GM12875 (cell line): Measurements from ENCODE around the gene NCAPH2.

Experiments
- H3K4me3 ChIP-seq: one replicate; pipeline ENCODE4 v1.5.1; 2011; ENCODE audit warnings: low read depth, low read length, control low read depth
- CTCF ChIP-seq: IDR thresholded peaks from 2 replicates; pipeline ENCODE4 v1.5.1; 2011; ENCODE audit warnings: low read depth, mild to moderate bottlenecking, control low read depth, inconsistent platforms, low read length, moderate library complexity, borderline replicate concordance; ENCODE audit not compliant: insufficient read depth

Gene NCAPH2

GRCh38 chr22:50487290-50488005 is 20.6 kb upstream of the NCAPH2 start:
- peak overlapping the region; percentile 7 for H3K4me3 ChIP-seq

GRCh38 chr22:50488006-50488677 is 19.9 kb upstream of the NCAPH2 start:
- TF ChIP-seq CTCF = no peak
- no peak overlapping the region for H3K4me3 ChIP-seq

More at GRCh38 chr22:50487290-50488005, 20.6 kb upstream of the NCAPH2 start:
- no peak for TF ChIP-seq CTCF

DNA sequence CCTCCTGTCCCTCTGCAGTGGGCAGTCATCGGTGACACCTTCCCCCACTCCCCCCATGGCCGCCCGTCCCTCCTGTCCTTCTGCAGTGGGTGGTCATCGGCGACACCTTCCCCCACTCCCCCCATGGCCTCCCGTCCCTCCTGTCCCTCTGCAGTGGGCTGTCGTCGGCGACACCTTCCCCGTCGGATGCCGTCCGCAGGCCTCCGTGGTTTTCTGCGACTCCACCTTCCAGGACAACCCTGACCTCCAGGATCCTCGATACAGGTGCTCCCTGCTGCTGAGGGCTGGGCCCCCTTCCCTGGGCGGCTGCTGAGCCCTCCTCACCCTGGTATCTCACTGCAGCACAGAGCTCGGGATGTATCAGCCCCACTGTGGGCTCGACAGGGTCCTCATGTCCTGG is 19.1 kb upstream of the NCAPH2 start:
- no peak for TF ChIP-seq CTCF
- no peak overlapping the region for H3K4me3 ChIP-seq

DNA sequence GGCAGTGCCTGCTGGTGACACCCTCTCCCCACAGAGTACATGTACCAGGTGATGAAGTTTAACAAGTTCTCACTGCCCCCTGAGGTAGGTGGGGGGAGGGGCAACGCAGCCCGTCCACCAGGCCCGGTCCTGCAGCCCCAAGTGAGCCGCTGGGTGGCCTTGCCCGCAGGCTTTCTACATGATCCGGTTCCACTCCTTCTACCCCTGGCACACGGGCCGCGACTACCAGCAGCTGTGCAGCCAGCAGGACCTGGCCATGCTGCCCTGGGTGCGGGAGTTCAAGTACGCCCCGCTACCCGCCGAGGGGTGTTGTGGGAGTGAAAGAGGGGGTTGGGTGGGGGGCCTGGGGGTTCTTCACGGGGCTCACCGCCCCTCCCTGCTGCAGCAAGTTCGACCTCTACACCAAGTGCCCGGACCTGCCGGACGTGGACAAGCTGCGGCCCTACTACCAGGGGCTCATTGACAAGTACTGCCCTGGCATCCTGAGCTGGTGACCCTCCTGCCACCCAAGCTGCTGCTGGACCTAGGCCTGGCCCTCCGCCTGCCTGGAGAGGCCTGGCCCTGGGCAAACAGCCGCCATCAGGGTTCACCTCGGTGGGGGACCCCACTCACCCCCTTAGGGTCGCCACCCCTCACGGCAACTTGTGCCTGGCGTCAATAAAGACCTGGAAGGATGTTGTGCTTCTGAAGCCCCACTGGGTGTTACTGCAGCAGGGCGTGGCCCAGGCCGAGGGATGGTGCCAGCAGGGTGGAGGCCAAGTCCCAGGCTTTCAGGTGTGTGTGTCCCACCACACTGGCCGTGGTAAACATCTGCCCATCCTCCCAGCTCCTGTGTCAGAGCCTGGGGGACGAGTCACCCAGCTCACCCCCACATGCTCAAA is 18.4 kb upstream of the NCAPH2 start:
- TF ChIP-seq CTCF = no peak
- H3K4me3 ChIP-seq = no peak overlapping the region

- no peak for TF ChIP-seq CTCF
- no peak overlapping the region for H3K4me3 ChIP-seq
Measured at GRCh38 chr22:50490531-50491308, 17.3 kb upstream of the NCAPH2 start.

DNA sequence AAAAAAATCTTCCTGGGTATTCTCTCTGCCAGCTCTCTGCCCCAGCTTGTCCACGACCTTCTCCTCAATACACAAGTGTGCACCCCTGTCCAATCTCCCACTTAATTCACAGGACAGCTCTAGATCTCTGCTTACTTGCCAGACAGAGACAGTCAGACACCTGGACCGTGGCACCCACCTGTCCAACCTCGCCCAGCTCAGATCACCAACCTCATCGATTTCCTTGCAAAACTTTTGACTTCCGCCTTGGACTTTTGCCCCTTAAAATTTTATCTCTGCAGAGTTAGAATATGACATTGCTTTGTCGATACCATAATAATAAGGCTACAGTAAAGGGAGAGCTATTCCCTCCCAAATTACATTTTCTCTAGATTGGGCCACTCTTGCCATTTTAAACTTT is 10.9 kb upstream of the NCAPH2 start:
- TF ChIP-seq CTCF = no peak
- H3K4me3 ChIP-seq = no peak overlapping the region
